Superior temporal gyrus (tissue), 1 donor: ENCODE results near the gene ZMAT5.

Experiments
- DNase-seq: peaks from one replicate; pipeline ENCODE4 v3.0.0-alpha.2; 2016; ENCODE audit errors: extremely low spot score

The ZMAT5 gene

DNA sequence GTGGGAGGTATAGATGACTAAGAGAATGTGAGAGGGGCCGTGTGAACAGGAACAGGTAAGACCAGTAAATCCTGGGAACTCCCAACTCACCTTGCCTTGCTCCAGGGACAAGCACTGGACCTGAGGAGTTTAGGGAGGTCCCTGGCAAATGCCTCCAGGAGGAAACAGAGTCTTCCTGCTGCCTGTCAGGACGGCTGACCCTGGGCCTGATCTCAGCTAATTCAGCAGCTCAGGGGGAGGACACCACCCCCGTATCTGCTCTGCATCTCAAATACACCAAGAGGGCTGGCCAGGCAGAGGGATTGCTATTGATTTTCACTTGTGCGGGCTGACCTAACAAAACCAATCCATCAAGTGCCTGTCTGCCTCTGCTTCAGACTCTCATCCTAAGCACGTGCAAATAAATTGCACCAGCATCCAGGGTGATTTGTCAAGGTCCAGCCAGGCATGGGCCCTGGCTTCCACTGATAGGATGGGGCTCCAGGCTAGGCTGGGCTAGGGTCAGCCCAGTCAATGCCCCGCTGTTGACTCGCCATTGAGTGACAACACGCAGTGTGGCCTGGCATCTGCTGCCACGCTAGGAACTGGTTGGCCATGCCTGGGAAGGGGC, 20.7 kb upstream of the ZMAT5 start:
- DNase-seq: no peak

DNA sequence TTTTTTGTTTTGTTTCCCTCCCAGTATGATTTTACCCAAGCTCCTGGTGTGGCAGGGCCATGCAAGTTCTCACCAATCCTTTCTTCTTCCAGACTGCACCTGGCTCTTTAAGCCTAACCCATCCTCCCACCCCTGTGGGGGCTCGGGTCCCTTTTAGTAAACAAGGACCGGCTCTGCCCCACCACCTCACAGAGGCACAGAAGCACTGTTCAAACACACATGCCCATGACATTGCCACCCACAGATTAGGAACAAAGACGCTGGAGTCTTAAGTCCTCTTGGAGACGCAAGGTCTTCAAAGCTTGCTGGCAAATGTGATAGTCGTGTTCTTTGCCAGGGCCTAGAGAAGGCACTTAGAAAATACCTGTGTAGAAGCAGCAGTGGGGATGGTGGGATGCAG, 19.2 kb upstream of the ZMAT5 start:
- no peak for DNase-seq

DNA sequence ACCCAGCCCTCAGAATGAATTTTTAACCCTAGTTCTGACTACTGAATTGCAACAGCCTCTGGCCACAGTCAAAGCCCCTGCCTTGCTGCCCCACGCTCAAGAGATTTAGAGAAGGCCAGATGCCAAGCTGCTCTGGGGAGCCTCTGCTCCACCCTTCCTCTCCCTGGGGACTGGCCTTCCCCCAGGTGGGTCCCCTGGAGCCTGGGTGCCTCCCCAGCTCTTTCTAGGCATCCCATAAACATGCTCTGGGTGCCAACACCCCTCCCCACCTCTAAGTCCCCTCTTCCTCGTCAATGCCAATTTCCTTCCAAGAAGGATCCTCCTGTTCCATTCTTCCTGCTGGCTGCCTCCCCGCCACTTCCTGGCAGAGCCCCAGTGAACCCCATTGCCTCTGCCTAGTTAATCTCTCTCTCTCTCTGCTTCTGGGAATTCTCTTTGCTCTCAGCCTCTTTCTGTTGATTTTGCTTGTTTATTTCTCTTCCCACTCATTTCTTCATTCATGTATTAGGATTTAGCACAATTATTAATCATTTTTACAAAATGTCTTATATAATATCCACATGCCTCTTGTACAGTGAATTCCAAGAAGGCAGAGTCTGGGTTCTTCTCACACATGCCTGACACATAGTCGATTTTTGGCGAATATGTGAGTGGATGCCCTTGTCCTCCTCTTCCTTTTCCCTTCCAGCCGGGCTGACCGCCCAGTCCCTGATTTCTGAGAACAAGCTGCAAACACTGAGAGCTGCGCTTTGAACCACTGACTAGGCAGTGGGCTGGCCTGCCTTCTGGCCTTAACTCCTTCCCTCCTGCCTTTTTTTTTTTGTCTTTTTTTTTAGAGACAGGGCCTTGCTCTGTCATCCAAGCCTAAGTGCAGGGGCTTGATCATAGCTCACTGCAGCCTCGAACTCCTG, 17.9 kb upstream of the ZMAT5 start:
- peak; percentile 51 for DNase-seq

DNA sequence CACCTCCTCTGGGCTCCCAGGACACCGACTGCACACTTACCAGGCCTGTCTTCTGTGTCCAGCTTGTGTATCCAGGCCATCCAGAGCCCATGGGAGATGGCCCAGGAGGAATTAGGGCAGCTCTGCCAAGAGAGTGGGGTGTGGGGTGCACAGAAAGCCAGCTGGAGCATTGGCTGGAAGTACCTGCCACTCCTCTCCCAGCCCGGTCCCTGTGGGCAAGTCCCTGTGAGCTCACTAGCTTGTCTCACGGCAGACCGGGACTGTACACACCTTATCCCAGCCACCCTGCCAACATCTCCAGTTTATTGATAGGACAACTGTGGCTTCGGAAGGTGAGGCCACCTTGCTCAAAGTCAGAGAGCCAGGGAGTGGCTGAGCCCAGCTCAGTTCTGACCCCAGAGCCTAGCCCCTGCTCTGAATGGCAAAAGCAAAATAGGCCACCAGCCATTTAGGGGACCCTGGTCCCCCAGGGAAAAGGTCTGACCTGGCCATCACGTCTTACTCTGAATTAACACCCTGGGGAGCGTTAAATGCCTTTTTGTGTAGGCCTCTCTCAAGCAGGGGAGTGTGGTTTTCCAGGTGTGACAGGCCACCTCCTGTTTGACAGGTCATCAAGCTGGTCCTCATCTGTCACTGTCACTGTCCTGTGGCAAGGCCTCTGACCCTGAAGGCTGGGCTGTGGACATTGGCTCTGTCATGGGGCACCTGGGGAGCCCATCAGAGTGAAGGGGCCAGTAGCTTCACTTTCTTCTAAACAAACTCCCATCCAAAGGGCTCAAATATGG, 15.4 kb upstream of the ZMAT5 start:
- no peak for DNase-seq

- peak; percentile 65 for DNase-seq
Measured at GRCh38 chr22:29780748-29781676, 14.2 kb upstream of the ZMAT5 start.

DNA sequence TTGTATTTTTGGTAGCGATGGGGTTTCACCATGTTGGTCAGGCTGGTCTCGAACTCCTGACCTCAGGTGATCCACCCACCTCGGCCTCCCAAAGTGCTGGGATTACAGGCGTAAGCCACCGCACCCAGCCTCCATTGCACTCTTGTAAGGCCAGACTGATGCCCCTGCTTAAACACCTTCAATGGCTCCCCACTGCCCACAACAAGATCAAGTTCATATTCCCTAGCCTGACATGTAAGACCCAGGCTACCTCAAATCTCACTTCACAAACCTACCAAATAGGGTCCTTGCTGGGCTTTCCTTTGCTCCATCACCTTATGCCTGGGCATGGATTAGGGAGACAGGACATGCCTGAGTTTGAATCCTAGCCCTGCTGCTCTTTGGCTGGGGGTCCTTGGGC, 13.4 kb upstream of the ZMAT5 start:
- no peak for DNase-seq

DNA sequence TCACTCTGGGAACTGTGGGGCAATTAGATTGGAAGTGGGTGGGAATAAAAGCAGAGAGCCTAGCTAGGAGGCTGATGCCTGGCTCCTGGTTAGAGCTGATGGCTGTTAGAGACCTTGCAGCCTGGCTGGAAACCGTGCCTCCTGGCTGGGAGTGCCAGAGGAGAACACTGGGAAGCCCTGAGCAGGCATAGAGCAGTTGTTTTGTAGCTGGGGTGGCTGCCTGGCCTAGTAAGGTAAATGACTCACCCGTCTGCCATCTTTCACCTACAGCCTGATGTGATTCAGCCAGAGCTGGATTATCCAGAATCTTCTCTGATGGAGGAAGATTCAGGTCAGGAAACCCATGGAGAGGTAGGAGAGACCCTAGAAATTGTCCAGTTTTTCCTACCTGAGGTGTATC, 6.4 kb upstream of the ZMAT5 start:
- no peak for DNase-seq

GRCh38 chr22:29772170-29772641, 5.4 kb upstream of the ZMAT5 start:
- DNase-seq: peak; percentile 19

DNA sequence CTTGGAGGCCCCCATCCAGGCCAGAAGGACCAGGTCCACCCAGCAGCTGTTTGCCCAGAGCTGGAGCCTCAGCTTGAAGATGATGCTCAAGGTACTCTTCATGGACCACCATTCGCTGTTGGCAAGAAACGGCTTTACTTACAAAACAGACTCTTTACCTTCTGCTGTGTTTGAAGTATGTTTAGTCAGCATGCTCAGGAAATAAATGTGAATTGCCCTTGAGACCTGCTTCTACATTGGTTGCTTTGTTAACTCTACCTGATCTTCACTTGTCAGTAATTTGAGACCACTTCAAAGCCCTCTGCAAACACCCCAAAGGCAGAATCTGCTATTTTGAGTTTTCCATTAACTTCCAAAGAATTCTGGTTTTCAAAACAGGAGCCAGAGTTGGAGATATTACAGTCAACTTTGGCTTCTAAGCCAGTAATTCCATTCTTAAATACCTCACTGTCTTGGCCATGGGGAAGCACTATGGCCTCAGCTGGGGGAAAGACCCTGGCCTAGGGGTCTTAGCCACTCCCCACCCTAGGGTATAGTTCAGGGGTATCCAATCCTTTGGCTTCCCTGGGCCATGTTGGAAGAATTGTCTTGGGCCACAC, 3.0 kb upstream of the ZMAT5 start:
- DNase-seq: no peak

- DNase-seq: no peak
Measured at GRCh38 chr22:29768052-29768693, 1.4 kb upstream of the ZMAT5 start.

DNA sequence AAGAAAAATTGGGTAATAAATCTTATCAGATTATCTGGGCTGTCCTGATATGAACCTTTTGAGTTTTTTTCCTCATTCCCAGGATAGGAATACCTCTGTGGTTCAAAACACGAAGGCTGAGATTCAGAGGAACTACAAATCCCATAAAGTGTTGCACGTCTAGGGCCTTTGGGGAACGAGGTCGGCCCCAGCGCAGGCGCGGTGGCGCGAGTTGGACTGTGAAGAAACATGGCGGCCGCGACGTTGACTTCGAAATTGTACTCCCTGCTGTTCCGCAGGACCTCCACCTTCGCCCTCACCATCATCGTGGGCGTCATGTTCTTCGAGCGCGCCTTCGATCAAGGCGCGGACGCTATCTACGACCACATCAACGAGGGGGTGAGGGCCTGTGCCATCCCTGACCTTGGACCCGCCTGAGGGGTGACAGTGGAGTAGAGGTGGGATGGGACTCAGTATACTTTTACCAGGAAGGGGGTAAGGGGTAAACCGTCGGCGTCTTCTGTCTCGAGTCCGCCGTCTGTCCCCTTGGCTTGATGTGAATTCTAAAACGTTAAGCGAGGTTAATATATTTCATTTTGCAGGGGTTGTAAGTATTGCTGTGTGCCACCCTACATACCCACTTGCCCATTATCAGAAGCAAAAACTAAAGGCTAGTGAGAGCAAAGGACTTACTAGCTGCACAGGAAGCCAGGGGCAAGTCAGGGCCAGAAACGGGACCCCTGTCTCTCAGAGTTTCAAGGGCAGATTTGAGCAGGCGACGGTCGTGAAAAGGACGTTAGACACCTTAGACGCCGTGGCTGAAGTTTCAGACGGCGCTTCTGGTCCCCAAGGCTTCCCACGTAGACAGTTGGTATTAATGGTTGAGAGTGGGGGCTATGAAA, 604 bp upstream of the ZMAT5 start, which contains the start of gene UQCR10:
UQCR10 (plus strand) TSS at position 199 of the 881 bp plus-strand sequence; CDS start at position 229, 30 bp downstream.
- DNase-seq: peak; percentile 98

DNA sequence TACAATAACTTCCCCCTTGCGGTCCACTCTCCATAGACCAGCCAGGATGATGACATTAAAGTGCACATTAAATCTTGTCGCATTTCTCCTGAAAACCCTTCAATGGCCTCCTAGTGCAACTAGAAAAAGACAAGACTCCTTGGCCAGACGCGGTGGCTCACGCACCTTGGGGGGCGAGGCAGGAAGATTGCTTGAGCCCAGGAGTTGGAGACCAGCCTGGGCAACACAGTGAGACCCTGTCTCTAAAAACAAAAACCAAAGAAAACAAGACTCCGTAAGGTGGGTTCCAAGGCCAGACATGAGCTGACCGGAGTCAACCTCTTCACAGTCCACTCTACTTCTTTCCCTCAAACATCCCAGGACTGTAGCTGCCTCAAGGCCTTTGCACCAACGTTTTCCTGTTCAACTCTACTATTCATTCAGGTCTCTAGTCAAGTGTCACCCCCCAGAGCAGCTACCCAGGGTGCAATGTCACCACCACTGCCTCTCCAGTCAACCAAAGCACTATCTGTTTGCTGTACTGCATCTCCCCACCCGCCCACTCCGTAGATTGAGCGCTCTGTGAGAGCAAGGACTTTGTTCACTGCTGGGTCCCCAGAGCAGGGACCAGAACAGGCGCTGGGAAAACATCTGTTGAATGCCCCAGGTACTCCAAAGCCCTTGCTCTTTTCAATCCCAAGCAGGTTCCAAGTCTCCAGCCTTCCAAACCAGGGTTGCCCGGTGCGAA, 739 bp downstream of the ZMAT5 start:
- no peak for DNase-seq

- no peak for DNase-seq
Measured at GRCh38 chr22:29762263-29762662, 4.5 kb downstream of the ZMAT5 start.

DNA sequence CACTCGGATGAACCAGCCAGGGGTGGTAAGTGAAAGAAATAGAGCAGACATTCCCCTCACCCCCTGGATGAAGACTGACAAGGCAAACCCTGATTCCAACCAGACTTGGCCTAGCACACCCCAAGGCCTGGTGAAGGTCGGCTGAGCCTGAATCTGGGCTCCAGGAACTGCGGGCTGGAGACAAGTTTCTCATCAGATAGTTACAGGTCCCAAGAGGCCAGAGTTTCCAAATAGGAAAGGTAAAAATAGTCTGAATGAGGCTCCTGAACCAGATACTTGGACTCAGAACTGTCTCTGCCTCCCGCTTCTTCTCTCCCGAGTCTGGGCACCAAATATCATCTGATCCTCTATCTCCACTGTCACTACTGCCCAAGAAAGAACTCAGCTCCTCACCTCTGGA, 7.8 kb downstream of the ZMAT5 start:
- no peak for DNase-seq

DNA sequence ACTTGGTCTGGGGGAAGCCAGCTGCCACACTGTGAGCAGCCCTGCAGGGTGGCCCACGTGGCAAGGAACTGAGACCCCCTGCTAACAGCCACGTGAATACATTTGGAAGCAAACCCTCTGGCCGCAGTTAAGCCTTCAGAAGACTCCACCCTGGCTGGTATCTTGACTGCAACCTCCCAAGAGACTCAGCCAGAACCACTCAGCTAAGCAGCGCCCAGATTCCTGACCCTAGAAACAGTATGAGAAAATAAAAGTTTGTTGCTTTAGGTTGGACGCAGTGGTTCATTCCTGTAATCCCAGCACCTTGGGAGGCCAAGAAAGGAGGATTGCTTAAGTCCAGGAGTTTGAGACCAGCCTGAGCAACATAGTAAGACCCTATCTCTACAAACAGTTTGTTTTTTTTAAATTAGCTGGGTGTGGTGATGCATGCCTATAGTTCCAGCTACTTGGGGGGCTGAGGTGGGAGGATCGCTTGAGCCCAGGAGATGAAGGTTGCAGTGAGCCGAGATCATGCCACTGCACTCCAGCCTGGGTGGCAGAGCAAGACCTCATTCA, 8.7 kb downstream of the ZMAT5 start:
- no peak for DNase-seq

GRCh38 chr22:29757096-29757495, 9.7 kb downstream of the ZMAT5 start:
- DNase-seq: no peak

- no peak for DNase-seq
Measured at GRCh38 chr22:29756341-29756740, 10.5 kb downstream of the ZMAT5 start.

GRCh38 chr22:29755889-29756288, 10.9 kb downstream of the ZMAT5 start:
- no peak for DNase-seq
